Mesothelial cell of epicardium (in vitro differentiated cells): ENCODE data around the gene CDH8. TPM values are rescaled to one million over a fixed set of nuclear protein-coding genes. Genes with fewer than 3 reads are reported as not detected.

Source experiments
- DNase-seq, 2 experiments: peaks; one replicate each; pipeline ENCODE4 v3.0.0; 2021; ENCODE audit warnings: low spot score in 2 of 2; ENCODE audit not compliant: unreplicated experiment in 2 of 2
- H3K27ac Mint-ChIP-seq: 2 replicates; pipeline ENCODE4 v1.8.0; 2021; ENCODE audit warnings: mixed read lengths
- H3K27me3 Mint-ChIP-seq: 2 replicates; pipeline ENCODE4 v1.8.0; 2021; ENCODE audit warnings: low read depth, mixed read lengths
- H3K36me3 Mint-ChIP-seq: 2 replicates; pipeline ENCODE4 v1.8.0; 2021; ENCODE audit warnings: mixed read lengths
- H3K4me1 Mint-ChIP-seq: 2 replicates; pipeline ENCODE4 v1.8.0; 2021; ENCODE audit warnings: mixed read lengths
- H3K4me3 Mint-ChIP-seq: 2 replicates; pipeline ENCODE4 v1.8.0; 2021; ENCODE audit warnings: mild to moderate bottlenecking, moderate library complexity, mixed read lengths
- H3K9me3 Mint-ChIP-seq: 2 replicates; pipeline ENCODE4 v1.8.0; 2021; ENCODE audit warnings: mixed read lengths
- total RNA-seq: library from RNA; stranded (reverse); gene quantifications from 3 replicates; pipeline ENCODE4 v1.2.1, GENCODE V29; 2021
- TF ChIP-seq, protein P1 (sequence below): fragments of 200-600 bp; sonication (generic); IDR thresholded peaks from one replicate; pipeline ENCODE4 v1.5.0; 2021; ENCODE audit warnings: antibody characterized with exemption; ENCODE audit not compliant: unreplicated experiment

Gene CDH8
- total RNA-seq, 1 donor from 2014 or later = 20.2 TPM

DNA sequence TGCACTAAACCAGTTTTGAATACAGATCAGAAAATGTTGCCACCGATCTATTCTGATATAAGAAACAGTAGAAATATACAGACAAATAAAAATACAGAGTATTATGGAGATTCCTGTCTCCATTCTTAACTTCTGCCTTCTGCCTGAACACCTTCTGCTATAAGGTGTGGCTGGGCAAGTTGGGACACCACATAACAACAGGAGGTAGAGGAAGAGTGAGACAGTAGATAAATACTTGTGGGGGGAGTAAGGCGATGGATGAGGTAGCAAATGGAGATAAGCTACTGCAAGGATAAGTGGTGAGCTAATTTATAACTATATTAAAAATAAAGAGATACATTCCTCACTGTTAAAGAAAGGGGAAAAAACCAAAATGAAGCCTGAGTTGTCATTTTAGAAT is 143.7 kb downstream of the CDH8 start:
- Mint-ChIP-seq H3K27ac (no peak overlapping the region), H3K4me1 (peaks cover 21% of the 10 kb centered on the region), H3K27me3 (no peaks in the 10 kb centered on the region), H3K9me3 (peaks cover under 1% of the 10 kb centered on the region), H3K36me3 (no peaks in the 10 kb centered on the region), H3K4me3 (no peak overlapping the region)
- TF ChIP-seq, protein P1, sequence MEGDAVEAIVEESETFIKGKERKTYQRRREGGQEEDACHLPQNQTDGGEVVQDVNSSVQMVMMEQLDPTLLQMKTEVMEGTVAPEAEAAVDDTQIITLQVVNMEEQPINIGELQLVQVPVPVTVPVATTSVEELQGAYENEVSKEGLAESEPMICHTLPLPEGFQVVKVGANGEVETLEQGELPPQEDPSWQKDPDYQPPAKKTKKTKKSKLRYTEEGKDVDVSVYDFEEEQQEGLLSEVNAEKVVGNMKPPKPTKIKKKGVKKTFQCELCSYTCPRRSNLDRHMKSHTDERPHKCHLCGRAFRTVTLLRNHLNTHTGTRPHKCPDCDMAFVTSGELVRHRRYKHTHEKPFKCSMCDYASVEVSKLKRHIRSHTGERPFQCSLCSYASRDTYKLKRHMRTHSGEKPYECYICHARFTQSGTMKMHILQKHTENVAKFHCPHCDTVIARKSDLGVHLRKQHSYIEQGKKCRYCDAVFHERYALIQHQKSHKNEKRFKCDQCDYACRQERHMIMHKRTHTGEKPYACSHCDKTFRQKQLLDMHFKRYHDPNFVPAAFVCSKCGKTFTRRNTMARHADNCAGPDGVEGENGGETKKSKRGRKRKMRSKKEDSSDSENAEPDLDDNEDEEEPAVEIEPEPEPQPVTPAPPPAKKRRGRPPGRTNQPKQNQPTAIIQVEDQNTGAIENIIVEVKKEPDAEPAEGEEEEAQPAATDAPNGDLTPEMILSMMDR = no peak
- DNase-seq = no peak

DNA sequence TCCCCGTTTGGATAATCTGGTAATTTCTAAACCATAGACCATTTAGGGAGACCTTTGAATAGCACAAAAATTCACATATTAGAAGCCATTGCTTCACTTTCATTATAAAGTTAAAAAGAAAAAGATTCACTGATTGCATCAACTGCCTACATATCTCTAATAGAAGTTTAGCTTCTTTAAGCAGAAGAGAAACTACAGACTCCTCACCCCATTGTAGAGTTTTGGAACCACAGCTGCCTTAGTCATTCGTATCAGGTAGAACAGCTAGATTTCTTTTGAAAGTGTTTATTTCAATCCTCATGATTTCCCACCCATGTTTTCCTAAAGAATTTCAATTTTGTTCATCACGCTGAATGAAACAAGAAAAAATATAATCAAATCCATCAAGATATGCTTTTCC is 144.8 kb downstream of the CDH8 start:
- H3K9me3 Mint-ChIP-seq = peaks cover 7% of the 10 kb centered on the region
- TF ChIP-seq, protein P1 = no peak
- no peak for DNase-seq
- H3K4me3 Mint-ChIP-seq = no peak overlapping the region
- H3K27ac Mint-ChIP-seq = no peak overlapping the region
- H3K36me3 Mint-ChIP-seq = peaks cover 7% of the 10 kb centered on the region
- no peaks in the 10 kb centered on the region for H3K27me3 Mint-ChIP-seq
- peaks cover 21% of the 10 kb centered on the region for H3K4me1 Mint-ChIP-seq

DNA sequence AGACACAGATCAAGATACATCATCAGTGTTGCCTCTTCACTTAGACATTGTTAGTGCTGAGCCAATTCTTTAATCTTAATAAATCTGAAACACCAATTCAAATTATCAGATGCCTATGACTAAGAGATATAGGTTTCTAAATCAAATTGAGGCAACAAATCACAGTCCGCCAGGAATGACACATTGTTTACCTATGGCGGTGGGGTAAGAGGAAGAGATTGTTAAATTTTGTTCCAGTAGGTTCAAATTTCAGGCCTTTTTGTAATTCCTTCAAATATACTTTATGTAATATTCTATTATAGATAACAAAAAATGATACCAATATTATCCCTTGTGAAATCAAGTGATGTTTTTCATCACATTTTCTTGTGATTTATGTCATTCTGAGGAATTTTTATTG is 145.9 kb downstream of the CDH8 start:
- no peak for DNase-seq
- Mint-ChIP-seq H3K36me3 (peaks cover 9% of the 10 kb centered on the region), H3K4me1 (peaks cover 21% of the 10 kb centered on the region), H3K27me3 (no peaks in the 10 kb centered on the region), H3K4me3 (no peak overlapping the region), H3K9me3 (peaks cover 10% of the 10 kb centered on the region), H3K27ac (no peak overlapping the region)
- TF ChIP-seq, protein P1 = no peak

DNA sequence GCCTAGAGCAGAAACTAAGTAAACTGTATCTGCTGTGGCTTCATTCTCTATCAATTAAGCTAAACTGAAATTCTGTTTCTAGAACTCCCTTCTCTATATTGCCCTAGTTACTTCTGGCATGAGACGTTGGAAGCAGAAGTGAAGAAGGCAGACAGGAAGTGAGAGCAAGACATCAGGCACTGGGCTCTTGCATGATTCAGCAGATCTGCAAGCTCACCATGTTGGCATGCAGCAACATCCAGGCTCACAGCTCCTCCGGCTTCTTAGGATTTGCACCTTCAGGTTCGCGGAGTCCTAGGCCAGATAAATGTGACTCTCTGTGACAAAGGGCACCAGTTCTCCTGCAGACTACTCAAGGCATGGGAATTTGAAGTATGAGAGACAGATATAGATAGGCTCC is 148.3 kb downstream of the CDH8 start:
- no peak for DNase-seq
- H3K36me3 Mint-ChIP-seq = peaks cover 9% of the 10 kb centered on the region
- H3K27ac Mint-ChIP-seq = no peak overlapping the region

DNA sequence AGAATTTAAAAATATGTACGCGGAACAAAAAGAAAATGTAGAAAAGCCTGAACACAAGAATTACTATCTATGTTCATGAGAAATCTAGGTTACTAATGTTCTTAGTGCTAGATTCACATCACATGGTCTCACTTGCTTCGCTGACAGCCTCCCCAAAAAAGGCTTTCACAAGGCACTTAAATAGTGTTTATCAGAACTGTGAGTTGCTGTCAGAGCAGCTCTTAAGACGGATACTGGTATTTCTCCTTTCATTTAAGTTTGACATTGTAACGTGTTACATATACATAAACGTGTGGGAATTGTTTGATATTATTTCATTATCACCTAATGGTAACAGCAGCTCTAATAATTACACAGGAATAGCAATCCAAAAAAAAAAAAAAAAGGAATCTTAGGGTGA is 150.9 kb downstream of the CDH8 start:
- no peak for DNase-seq
- no peaks in the 10 kb centered on the region for H3K27me3 Mint-ChIP-seq
- peaks cover 10% of the 10 kb centered on the region for H3K36me3 Mint-ChIP-seq
- H3K4me1 Mint-ChIP-seq = peaks cover 13% of the 10 kb centered on the region
- H3K27ac Mint-ChIP-seq = no peak overlapping the region
- no peak overlapping the region for H3K4me3 Mint-ChIP-seq
- peaks cover 11% of the 10 kb centered on the region for H3K9me3 Mint-ChIP-seq
- TF ChIP-seq, protein P1 = no peak

More for the DNA sequence above, 148.3 kb downstream of the CDH8 start:
- Mint-ChIP-seq H3K4me3 (no peak overlapping the region), H3K4me1 (peaks cover 21% of the 10 kb centered on the region), H3K27me3 (no peaks in the 10 kb centered on the region), H3K9me3 (peaks cover 10% of the 10 kb centered on the region)
- TF ChIP-seq, protein P1 = no peak

DNA sequence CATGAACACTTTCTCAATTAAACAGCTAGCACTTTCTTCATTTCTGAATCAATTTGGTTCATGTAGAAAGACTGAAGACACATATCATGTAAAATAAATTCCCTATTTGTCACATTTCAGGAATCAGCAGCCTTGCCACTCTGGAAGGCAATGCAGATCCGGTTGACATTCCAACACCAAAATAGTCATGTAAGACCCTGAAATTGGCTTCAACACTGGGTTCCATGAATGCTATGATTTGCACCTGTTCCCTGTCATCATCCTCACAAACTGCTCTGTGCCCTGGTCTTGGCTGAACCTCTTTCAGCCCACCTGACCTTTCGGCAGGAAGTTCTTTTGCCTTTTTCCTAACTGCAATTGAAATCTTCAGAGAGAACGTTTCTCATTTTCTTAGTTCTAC is 156.9 kb downstream of the CDH8 start:
- no peak for DNase-seq
- Mint-ChIP-seq H3K4me1 (peaks cover 5% of the 10 kb centered on the region), H3K36me3 (peaks cover 3% of the 10 kb centered on the region), H3K27me3 (no peaks in the 10 kb centered on the region), H3K4me3 (no peak overlapping the region), H3K27ac (no peak overlapping the region), H3K9me3 (peaks cover 4% of the 10 kb centered on the region)
- TF ChIP-seq, protein P1 = no peak
